Activated CD8-positive, alpha-beta T cell treated with anti-CD3 and anti-CD28 coated beads, Interleukin-2, amount 10 ng/mL, durations not matched to agents 7 days and 5 days (primary cell): ENCODE data around the gene PDE6A. TPM values are rescaled to one million over a fixed set of nuclear protein-coding genes. Genes with fewer than 3 reads are reported as not detected.

ENCODE experiments used
- ATAC-seq: fragments of 150-1000 bp; cut with Tn5 transposase; one replicate; pipeline ENCODE4 v1.10.0; 2021; ENCODE audit warnings: moderate library complexity
- CTCF ChIA-PET: fragments of 350-600 bp; sonication (Branson Sonifier 250); formaldehyde crosslinking; loops from one replicate; lab custom pipeline; 2021; ENCODE audit warnings: antibody characterized with exemption; lab: Charles Lee
- POLR2A ChIA-PET: fragments of 350-600 bp; sonication (Branson Sonifier 250); formaldehyde crosslinking; loops from one replicate; lab custom pipeline; 2021; ENCODE audit warnings: antibody characterized with exemption; lab: Charles Lee
- DNase-seq: peaks from one replicate; pipeline ENCODE4 v3.0.0-alpha.2; 2020
- H3K27ac Mint-ChIP-seq: one replicate; pipeline ENCODE4 v1.8.0; 2021; ENCODE audit warnings: mild to moderate bottlenecking, mixed read lengths
- H3K27me3 Mint-ChIP-seq: one replicate; pipeline ENCODE4 v1.8.0; 2021; ENCODE audit warnings: low read depth, mixed read lengths
- H3K36me3 Mint-ChIP-seq: one replicate; pipeline ENCODE4 v1.8.0; 2021; ENCODE audit warnings: low read depth, mixed read lengths
- H3K4me1 Mint-ChIP-seq: one replicate; pipeline ENCODE4 v1.8.0; 2021; ENCODE audit warnings: low read depth, mixed read lengths
- H3K4me3 Mint-ChIP-seq: one replicate; pipeline ENCODE4 v1.8.0; 2021; ENCODE audit warnings: mild to moderate bottlenecking, mixed read lengths
- H3K9me3 Mint-ChIP-seq: one replicate; pipeline ENCODE4 v1.8.0; 2022; ENCODE audit warnings: mixed read lengths; ENCODE audit not compliant: insufficient read depth
- total RNA-seq, 2 experiments: library from RNA; stranded (reverse); gene quantifications; one replicate each; pipeline ENCODE4 v1.2.3, GENCODE V29; 2021

PDE6A gene
- total RNA-seq, 2 experiments from 2014 or later: not detected

GRCh38 chr5:149962601-149963300 is 18.2 kb upstream of the PDE6A start:
- no peak for DNase-seq
- Mint-ChIP-seq H3K27me3 (no peaks in the 10 kb centered on the region), H3K9me3 (no peaks in the 10 kb centered on the region), H3K4me1 (peaks cover 35% of the 10 kb centered on the region), H3K36me3 (peaks cover 5% of the 10 kb centered on the region), H3K4me3 (no peak overlapping the region), H3K27ac (no peak overlapping the region)
- CTCF ChIA-PET: interaction anchor here (0.7 to 5.9 kb wide), 13 partner anchors 8 to 323 kb away, joined by 3 to 107 read pairs (median 6); no protein-coding TSS in a partner anchor
- ATAC-seq: no peak
- POLR2A ChIA-PET: interaction anchor here (0.7 kb wide), 1 partner anchor 11 kb away, joined by 3 read pairs; no protein-coding TSS in a partner anchor

GRCh38 chr5:149961957-149962409 is 17.4 kb upstream of the PDE6A start:
- peak overlapping the region; percentile 31 for H3K27ac Mint-ChIP-seq
- DNase-seq (peak; percentile 22), ATAC-seq (no peak)
- H3K4me1 Mint-ChIP-seq: peaks cover 35% of the 10 kb centered on the region
- ChIA-PET POLR2A (no interaction called here), CTCF (interaction anchor here (0.6 to 5.9 kb wide), 18 partner anchors 9 to 328 kb away, joined by 3 to 107 read pairs (median 5); partner anchors contain the start of genes HMGXB3 and TIGD6)
- H3K36me3 Mint-ChIP-seq: peaks cover 5% of the 10 kb centered on the region
- peak overlapping the region; percentile 85 for H3K4me3 Mint-ChIP-seq
- no peaks in the 10 kb centered on the region for H3K9me3 Mint-ChIP-seq
- H3K27me3 Mint-ChIP-seq: no peaks in the 10 kb centered on the region

DNA sequence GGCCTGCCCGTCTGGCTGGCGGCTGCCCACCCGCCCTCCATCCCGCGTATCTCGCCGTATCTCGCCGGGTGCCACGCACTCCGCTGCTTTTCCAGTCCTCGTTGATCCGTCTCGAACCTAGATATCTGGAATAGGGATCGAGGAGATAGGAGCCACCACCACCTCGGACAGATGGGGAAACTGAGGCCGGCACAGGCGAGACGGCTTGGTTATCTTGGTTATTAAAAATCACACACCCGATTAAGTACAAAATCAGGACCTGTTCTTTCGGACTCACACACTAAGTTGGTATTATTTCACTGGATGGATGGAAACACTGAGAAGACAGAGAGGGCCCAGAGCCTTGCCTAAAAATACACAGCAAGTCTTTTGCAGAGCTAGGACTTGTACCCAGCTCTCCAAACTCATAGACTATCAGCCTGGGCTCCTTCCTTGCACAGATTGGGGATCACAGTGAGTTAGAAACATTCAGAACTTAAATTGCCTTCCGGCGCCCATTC is 16.6 kb upstream of the PDE6A start:
- Mint-ChIP-seq H3K4me3 (peak overlapping the region; percentile 85), H3K4me1 (peaks cover 35% of the 10 kb centered on the region), H3K27me3 (no peaks in the 10 kb centered on the region), H3K9me3 (no peaks in the 10 kb centered on the region), H3K27ac (peak overlapping the region; percentile 36), H3K36me3 (peaks cover 5% of the 10 kb centered on the region)
- ATAC-seq (no peak), DNase-seq (no peak)
- CTCF ChIA-PET: interaction anchor here (0.6 to 5.9 kb wide), 17 partner anchors 10 to 327 kb away, joined by 3 to 107 read pairs (median 5); partner anchors contain the start of genes HMGXB3 and TIGD6
- POLR2A ChIA-PET: interaction anchor here (0.9 to 1.1 kb wide), 2 partner anchors 126 to 616 kb away, joined by 3 to 4 read pairs; partner anchors contain the start of gene GRPEL2

GRCh38 chr5:149960272-149961185 is 15.9 kb upstream of the PDE6A start, which contains the start of gene SLC26A2:
Gene SLC26A2 (plus strand): TSS chr5:149960758. CDS start chr5:149977653, 16,895 bp downstream.
- H3K36me3 Mint-ChIP-seq: peaks cover 5% of the 10 kb centered on the region
- DNase-seq (peak; percentile 97), ATAC-seq (peak; percentile 100)
- CTCF ChIA-PET: interaction anchor here (1.1 to 5.9 kb wide), 17 partner anchors 11 to 342 kb away, joined by 3 to 107 read pairs (median 7); partner anchors contain the start of genes HMGXB3 and TIGD6
- no peaks in the 10 kb centered on the region for H3K27me3 Mint-ChIP-seq
- H3K4me1 Mint-ChIP-seq: peaks cover 35% of the 10 kb centered on the region
- POLR2A ChIA-PET: interaction anchor here (0.6 to 3.1 kb wide), 4 partner anchors 40 to 615 kb away, joined by 3 to 14 read pairs (median 4); partner anchors contain the start of genes GRPEL2, HMGXB3 and TIGD6
- peak within 1 kb of the TSS; percentile 93 for H3K27ac Mint-ChIP-seq
- no peaks in the 10 kb centered on the region for H3K9me3 Mint-ChIP-seq
- peak within 1 kb of the TSS; percentile 85 for H3K4me3 Mint-ChIP-seq

DNA sequence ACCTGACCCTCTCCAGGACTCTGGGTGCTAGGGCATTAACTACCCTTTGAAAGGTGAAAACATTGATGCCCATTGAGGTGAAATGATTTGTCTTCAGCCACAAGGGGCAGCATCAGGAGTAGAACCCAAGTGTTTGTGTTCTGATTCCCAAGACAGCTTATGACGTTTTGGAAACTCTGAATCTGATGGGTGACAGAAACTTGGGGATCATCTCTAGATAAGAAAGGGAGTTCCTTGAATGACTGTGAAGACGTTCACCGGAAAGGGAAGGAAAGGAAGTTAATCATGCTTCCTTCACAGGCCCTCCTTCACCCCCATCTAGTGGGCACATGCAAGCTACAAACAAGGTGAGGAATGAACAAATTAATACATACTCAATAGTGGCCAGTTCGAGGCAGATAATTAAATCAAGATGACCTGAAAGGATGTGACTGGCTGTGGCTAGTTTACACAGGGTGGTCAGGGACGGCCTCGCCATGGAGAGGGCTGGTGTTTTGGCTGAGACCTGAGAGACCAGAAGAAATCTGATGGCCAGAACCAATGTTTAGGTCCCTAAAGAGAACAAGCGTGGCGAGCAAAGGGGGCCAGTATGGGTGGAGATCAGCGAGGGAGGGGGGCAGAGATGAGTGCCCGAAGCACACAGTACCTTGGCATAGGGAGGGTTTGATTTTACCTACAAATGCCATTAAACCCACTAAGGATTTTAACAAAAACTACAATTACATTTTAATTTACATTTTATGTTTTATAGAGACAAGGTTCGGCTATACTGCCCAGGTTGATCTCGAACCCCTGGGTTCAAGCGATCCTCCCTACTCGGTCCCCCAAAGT is 15.0 kb upstream of the PDE6A start:
- H3K4me1 Mint-ChIP-seq: peaks cover 37% of the 10 kb centered on the region
- H3K27ac Mint-ChIP-seq: peak overlapping the region; percentile 78
- peak overlapping the region; percentile 85 for H3K4me3 Mint-ChIP-seq
- no peaks in the 10 kb centered on the region for H3K9me3 Mint-ChIP-seq
- peaks cover 5% of the 10 kb centered on the region for H3K36me3 Mint-ChIP-seq
- CTCF ChIA-PET: interaction anchor here (0.7 to 5.9 kb wide), 32 partner anchors 9 to 341 kb away, joined by 3 to 107 read pairs (median 5); partner anchors contain the start of genes HMGXB3 and TIGD6
- no peak for ATAC-seq
- DNase-seq: peak; percentile 59
- POLR2A ChIA-PET: interaction anchor here (0.6 to 3.1 kb wide), 2 partner anchors 41 to 130 kb away, joined by 3 to 14 read pairs; partner anchors contain the start of genes HMGXB3 and TIGD6
- no peaks in the 10 kb centered on the region for H3K27me3 Mint-ChIP-seq

DNA sequence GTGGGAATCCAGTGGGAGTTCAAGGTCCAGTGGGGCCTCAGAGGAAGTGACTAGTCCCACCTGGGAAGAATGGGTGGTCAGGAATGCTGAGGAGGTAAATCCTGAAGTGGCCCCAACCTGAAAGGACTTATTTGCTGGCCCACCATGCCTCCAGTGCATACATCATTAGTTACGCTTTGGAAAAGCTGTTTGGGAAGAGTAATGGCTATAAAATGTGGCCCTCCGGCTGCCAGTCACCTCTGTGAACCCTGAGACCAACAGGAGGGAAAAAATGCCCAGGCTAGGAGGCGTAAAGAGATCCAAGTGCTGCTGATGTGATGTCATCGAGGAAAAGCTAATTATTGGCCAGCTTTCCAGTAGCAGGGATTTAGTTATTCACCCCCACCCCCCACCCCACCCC is 13.3 kb upstream of the PDE6A start:
- Mint-ChIP-seq H3K27me3 (no peaks in the 10 kb centered on the region), H3K36me3 (peaks cover 3% of the 10 kb centered on the region), H3K27ac (no peak overlapping the region), H3K4me1 (peaks cover 37% of the 10 kb centered on the region), H3K4me3 (no peak overlapping the region), H3K9me3 (no peaks in the 10 kb centered on the region)
- DNase-seq (no peak), ATAC-seq (no peak)
- ChIA-PET POLR2A (interaction anchor here (3.1 kb wide), 1 partner anchor 43 kb away, joined by 14 read pairs; the partner anchor contains the start of genes HMGXB3 and TIGD6), CTCF (interaction anchor here (1.1 to 5.9 kb wide), 10 partner anchors 8 to 1108 kb away, joined by 3 to 107 read pairs (median 16); no protein-coding TSS in a partner anchor)

- Mint-ChIP-seq H3K27me3 (no peaks in the 10 kb centered on the region), H3K9me3 (no peaks in the 10 kb centered on the region), H3K4me1 (peaks cover 26% of the 10 kb centered on the region), H3K4me3 (no peak overlapping the region), H3K36me3 (no peaks in the 10 kb centered on the region), H3K27ac (no peak overlapping the region)
- ATAC-seq (no peak), DNase-seq (no peak)
- ChIA-PET POLR2A (no interaction called here), CTCF (interaction anchor here (1.1 kb wide), 1 partner anchor 122 kb away, joined by 3 read pairs; no protein-coding TSS in a partner anchor)
These were observed 12.1 kb upstream of the PDE6A start for GRCh38 chr5:149956685-149957084.

- POLR2A ChIA-PET: interaction anchor here (0.6 kb wide), 1 partner anchor 14 kb away, joined by 3 read pairs; no protein-coding TSS in a partner anchor
- Mint-ChIP-seq H3K9me3 (no peaks in the 10 kb centered on the region), H3K27ac (no peak overlapping the region), H3K4me1 (peaks cover 12% of the 10 kb centered on the region), H3K4me3 (no peak overlapping the region), H3K36me3 (no peaks in the 10 kb centered on the region), H3K27me3 (peaks cover 1% of the 10 kb centered on the region)
- DNase-seq (no peak), ATAC-seq (no peak)
- CTCF ChIA-PET: no interaction called here
These were observed 10.2 kb upstream of the PDE6A start for GRCh38 chr5:149954798-149955197.

- H3K27ac Mint-ChIP-seq: no peak overlapping the region
- no peak for ATAC-seq
- CTCF ChIA-PET: no interaction called here
- peaks cover 3% of the 10 kb centered on the region for H3K27me3 Mint-ChIP-seq
- POLR2A ChIA-PET: no interaction called here
- no peaks in the 10 kb centered on the region for H3K36me3 Mint-ChIP-seq
- H3K4me3 Mint-ChIP-seq: no peak overlapping the region
- H3K4me1 Mint-ChIP-seq: peaks cover 2% of the 10 kb centered on the region
- DNase-seq: no peak
- no peaks in the 10 kb centered on the region for H3K9me3 Mint-ChIP-seq
These were observed 9.0 kb upstream of the PDE6A start for GRCh38 chr5:149953436-149954121.
